ENCODE measurements around the gene CHCHD1.
A peak's percentile ranks its signal among the peaks of the same experiment; 100 is the strongest.
"Not testable (repeated sequence)": the region's sequence is repeated elsewhere in the genome, so short reads cannot be mapped to it uniquely, and the experiment has no call there.

CHCHD1 gene
- total RNA-seq, result 9.0 to 10.8 reads per million in 2 donors

GRCh38 chr10:73781879-73782748 lies at the start of gene CHCHD1:
Gene CHCHD1 (plus strand): TSS chr10:73782048. CDS start chr10:73782076, 28 bp downstream.
- DNase-seq, result peak; percentile 82 to 94 (median 87)

GRCh38 chr10:73732426-73732825 lies 49.4 kb upstream of the CHCHD1 start:
- DNase-seq, result no peak

- DNase-seq, result no peak
Observed at GRCh38 chr10:73732931-73733623, 48.8 kb upstream of the CHCHD1 start.

- no peak for DNase-seq
Observed at GRCh38 chr10:73734028-73734720, 47.7 kb upstream of the CHCHD1 start.

- no peak for DNase-seq
Observed at GRCh38 chr10:73734796-73735305, 47.0 kb upstream of the CHCHD1 start.

- DNase-seq, result not testable (repeated sequence)
Observed at GRCh38 chr10:73740501-73741254, 41.2 kb upstream of the CHCHD1 start.

- no peak for DNase-seq
Observed at GRCh38 chr10:73742454-73742734, 39.5 kb upstream of the CHCHD1 start.

- peak in 1 of 5 experiments; percentile 13 for DNase-seq
Observed at GRCh38 chr10:73743327-73743904, 38.4 kb upstream of the CHCHD1 start.

- DNase-seq, result peak; percentile 90 to 97 (median 93)
Observed at GRCh38 chr10:73743905-73744663, 37.8 kb upstream of the CHCHD1 start, which contains the start of gene SEC24C. Gene SEC24C (plus strand): TSS chr10:73744372. CDS start chr10:73746833, 2,461 bp downstream.

GRCh38 chr10:73744664-73744975 lies 37.2 kb upstream of the CHCHD1 start:
- peak in 3 of 5 experiments; percentile 48 to 79 (median 52) for DNase-seq

GRCh38 chr10:73746721-73747120 lies 35.1 kb upstream of the CHCHD1 start:
- DNase-seq, result no peak

GRCh38 chr10:73750819-73751218 lies 31.0 kb upstream of the CHCHD1 start:
- no peak for DNase-seq

- DNase-seq, result no peak
Observed at GRCh38 chr10:73756183-73756582, 25.7 kb upstream of the CHCHD1 start.

GRCh38 chr10:73758704-73759511 lies 22.9 kb upstream of the CHCHD1 start:
- peak in 1 of 5 experiments; percentile 55 for DNase-seq

- DNase-seq, result peak in 3 of 5 experiments; percentile 18 to 95 (median 63)
Observed at GRCh38 chr10:73759512-73760115, 22.2 kb upstream of the CHCHD1 start.

GRCh38 chr10:73761781-73762180 lies 20.1 kb upstream of the CHCHD1 start:
- no peak for DNase-seq

GRCh38 chr10:73762915-73763314 lies 18.9 kb upstream of the CHCHD1 start:
- DNase-seq, result peak in 1 of 5 experiments; percentile 55

GRCh38 chr10:73763343-73763742 lies 18.5 kb upstream of the CHCHD1 start:
- DNase-seq, result peak in 2 of 5 experiments; percentile 39 to 77

GRCh38 chr10:73765066-73765465 lies 16.8 kb upstream of the CHCHD1 start:
- no peak for DNase-seq

GRCh38 chr10:73768881-73769280 lies 13.0 kb upstream of the CHCHD1 start:
- DNase-seq, result peak in 4 of 5 experiments; percentile 39 to 82 (median 50)
